Measurements from ENCODE around the gene KCNE5. TPM values are rescaled to one million over a fixed set of nuclear protein-coding genes. Genes with fewer than 3 reads are reported as not detected.

The KCNE5 gene
- total and polyA plus RNA-seq, 10 of the 15 experiments (the other 5 are each of a cell fraction or from before 2014, with no cell fraction given), result 0.08 to 0.54 (median 0.40) TPM

DNA sequence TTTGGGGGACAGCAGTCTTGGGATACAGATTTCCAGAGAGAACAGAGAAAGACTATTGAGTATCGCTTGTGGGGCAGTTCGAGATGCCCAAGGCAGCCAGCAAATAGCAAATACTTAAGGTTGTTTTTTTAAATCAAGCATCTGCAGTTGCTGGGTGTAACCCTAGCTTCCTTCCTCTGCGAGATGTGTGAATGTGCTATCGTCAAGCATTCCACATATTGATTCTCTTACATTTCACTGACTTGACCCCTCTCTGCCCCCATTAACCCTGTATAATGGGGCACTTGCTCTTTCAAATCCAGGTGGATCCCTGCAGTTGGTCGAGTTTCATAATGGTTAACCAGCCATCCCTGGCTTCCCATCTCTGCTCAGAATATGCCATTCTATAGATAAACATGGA, 23.5 kb downstream of the KCNE5 start:
- Histone ChIP-seq H3K4me2 (ENCODE audit: control insufficient read depth, insufficient read depth) (no peak overlapping the region), H3K4me3 (no peak overlapping the region), H3K27ac (ENCODE audit: control insufficient read depth, insufficient read depth) (no peak overlapping the region), H3K36me3 (ENCODE audit: control insufficient read depth in 2 of 2, insufficient read depth in 2 of 2, low read length in 1 of 2) (no peaks in the 10 kb centered on the region), H3K27me3 (replicated peaks in 1 of 2; ENCODE audit: control insufficient read depth in 2 of 2, insufficient read depth in 2 of 2, low read length in 1 of 2) (peaks cover 0 to 1% of the 10 kb centered on the region in 2 experiments; a peak in 2 of 4 replicates), H3K79me2 (ENCODE audit: control insufficient read depth, insufficient read depth, low read length) (no peaks in the 10 kb centered on the region), H3K4me1 (ENCODE audit: control insufficient read depth, insufficient read depth, low read length) (no peaks in the 10 kb centered on the region), H3K9me3 (replicated peaks; ENCODE audit: control insufficient read depth, insufficient read depth, low read length) (no peaks in the 10 kb centered on the region), H3K9ac (ENCODE audit: control insufficient read depth, insufficient read depth, low read length) (no peak overlapping the region), H4K20me1 (ENCODE audit: control insufficient read depth, insufficient read depth) (no peaks in the 10 kb centered on the region), H2AFZ (ENCODE audit: control insufficient read depth, low read depth, low read length) (no peak overlapping the region)
- no peak for FAIRE-seq
- SMC1A ChIA-PET (ENCODE audit: uncharacterized antibody, unreplicated experiment), result no interaction called here
- POLR2A ChIA-PET, result no interaction called here
- intact Hi-C loops (cut with micrococcal nuclease; ENCODE audit: unreplicated experiment) (no loop called here), in situ Hi-C loops (cut with MboI) (no loop called here)
- no TSS peak for BruUV-seq (replicated peaks)
- no peak for ATAC-seq
- CTCF ChIA-PET, result no interaction called here
- RAD21 ChIA-PET (ENCODE audit: unreplicated experiment), result no interaction called here
- no peak for DNase-seq (ENCODE audit: low read depth, low spot score)
- TF ChIP-seq CEBPB (IDR thresholded peaks at IDR 0.05; ENCODE audit: borderline replicate concordance in 1 of 2, low read depth in 2 of 2, low read length in 2 of 2) (no peak), ATF2 (IDR thresholded peaks at IDR 0.05; ENCODE audit: low read length) (no peak), ZNF622 (IDR thresholded peaks at IDR 0.05) (no peak), NKRF (conservative IDR thresholded peaks at IDR 0.05) (no peak), KLF5 (IDR thresholded peaks at IDR 0.05; ENCODE audit: partially characterized antibody) (no peak), RBBP5 (conservative IDR thresholded peaks at IDR 0.05) (no peak), CBFB (IDR thresholded peaks at IDR 0.05; ENCODE audit: low read depth) (no peak), BCL3 (IDR thresholded peaks at IDR 0.05; ENCODE audit: borderline replicate concordance, insufficient read depth, low read depth, low read length, poor library complexity, severe bottlenecking) (no peak), MTA3 (IDR thresholded peaks at IDR 0.05; ENCODE audit: borderline replicate concordance, low read length) (no peak), NFYA (IDR thresholded peaks at IDR 0.05; ENCODE audit: borderline replicate concordance, low read depth, low read length) (no peak), SPI1 (IDR thresholded peaks at IDR 0.05; ENCODE audit: borderline replicate concordance, insufficient read depth, low read depth, low read length) (no peak), ESRRA (IDR thresholded peaks at IDR 0.05; ENCODE audit: low read length) (no peak), SMC3 (IDR thresholded peaks at IDR 0.05; ENCODE audit: borderline replicate concordance, low read length) (no peak)
- TF ChIP-seq, protein P1, sequence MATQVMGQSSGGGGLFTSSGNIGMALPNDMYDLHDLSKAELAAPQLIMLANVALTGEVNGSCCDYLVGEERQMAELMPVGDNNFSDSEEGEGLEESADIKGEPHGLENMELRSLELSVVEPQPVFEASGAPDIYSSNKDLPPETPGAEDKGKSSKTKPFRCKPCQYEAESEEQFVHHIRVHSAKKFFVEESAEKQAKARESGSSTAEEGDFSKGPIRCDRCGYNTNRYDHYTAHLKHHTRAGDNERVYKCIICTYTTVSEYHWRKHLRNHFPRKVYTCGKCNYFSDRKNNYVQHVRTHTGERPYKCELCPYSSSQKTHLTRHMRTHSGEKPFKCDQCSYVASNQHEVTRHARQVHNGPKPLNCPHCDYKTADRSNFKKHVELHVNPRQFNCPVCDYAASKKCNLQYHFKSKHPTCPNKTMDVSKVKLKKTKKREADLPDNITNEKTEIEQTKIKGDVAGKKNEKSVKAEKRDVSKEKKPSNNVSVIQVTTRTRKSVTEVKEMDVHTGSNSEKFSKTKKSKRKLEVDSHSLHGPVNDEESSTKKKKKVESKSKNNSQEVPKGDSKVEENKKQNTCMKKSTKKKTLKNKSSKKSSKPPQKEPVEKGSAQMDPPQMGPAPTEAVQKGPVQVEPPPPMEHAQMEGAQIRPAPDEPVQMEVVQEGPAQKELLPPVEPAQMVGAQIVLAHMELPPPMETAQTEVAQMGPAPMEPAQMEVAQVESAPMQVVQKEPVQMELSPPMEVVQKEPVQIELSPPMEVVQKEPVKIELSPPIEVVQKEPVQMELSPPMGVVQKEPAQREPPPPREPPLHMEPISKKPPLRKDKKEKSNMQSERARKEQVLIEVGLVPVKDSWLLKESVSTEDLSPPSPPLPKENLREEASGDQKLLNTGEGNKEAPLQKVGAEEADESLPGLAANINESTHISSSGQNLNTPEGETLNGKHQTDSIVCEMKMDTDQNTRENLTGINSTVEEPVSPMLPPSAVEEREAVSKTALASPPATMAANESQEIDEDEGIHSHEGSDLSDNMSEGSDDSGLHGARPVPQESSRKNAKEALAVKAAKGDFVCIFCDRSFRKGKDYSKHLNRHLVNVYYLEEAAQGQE (IDR thresholded peaks at IDR 0.05; ENCODE audit: low read depth, low read length), result no peak
- 23% methylated on average over 5 of the region's 5 CpGs for WGBS (ENCODE audit: insufficient coverage, insufficient replicate concordance, low lambda C conversion rate, missing lambda C conversion rate)
